HEK293T (cell line): ENCODE data around the gene ASPHD1.
"Not testable (repeated sequence)": the region's sequence is repeated elsewhere in the genome, so short reads cannot be mapped to it uniquely, and the experiment has no call there.

ENCODE experiments used
- ARNT ChIP-seq: fragments of 450-650 bp; IDR thresholded peaks from 2 replicates; pipeline ENCODE4 v1.6.1; 2017; ENCODE audit warnings: mild to moderate bottlenecking
- BHLHE40 ChIP-seq: fragments of 450-650 bp; IDR thresholded peaks from 2 replicates; pipeline ENCODE4 v1.6.1; 2016; ENCODE audit warnings: mild to moderate bottlenecking, moderate library complexity, borderline replicate concordance
- ELF4 ChIP-seq: fragments of 450-650 bp; IDR thresholded peaks from 2 replicates; pipeline ENCODE4 v1.6.1; 2017; ENCODE audit warnings: antibody characterized with exemption
- FOXA1 ChIP-seq: fragments of 450-650 bp; IDR thresholded peaks from 2 replicates; pipeline ENCODE4 v1.6.1; 2016; ENCODE audit warnings: mild to moderate bottlenecking
- FOXM1 ChIP-seq: fragments of 450-650 bp; IDR thresholded peaks from 2 replicates; pipeline ENCODE4 v1.6.1; 2017; ENCODE audit warnings: mild to moderate bottlenecking, borderline replicate concordance
- HDGF ChIP-seq: fragments of 450-650 bp; IDR thresholded peaks from 2 replicates; pipeline ENCODE4 v1.6.1; 2017; ENCODE audit warnings: antibody characterized with exemption, borderline replicate concordance
- L3MBTL2 ChIP-seq: fragments of 450-650 bp; conservative IDR thresholded peaks from 2 replicates; pipeline ENCODE4 v1.6.1; 2016; ENCODE audit warnings: mild to moderate bottlenecking
- LEF1 ChIP-seq: fragments of 450-650 bp; IDR thresholded peaks from 2 replicates; pipeline ENCODE4 v1.6.1; 2017; ENCODE audit warnings: mild to moderate bottlenecking, borderline replicate concordance
- NFRKB ChIP-seq: fragments of 450-650 bp; IDR thresholded peaks from 2 replicates; pipeline ENCODE4 v1.6.1; 2016; ENCODE audit warnings: mild to moderate bottlenecking, moderate library complexity
- PKNOX1 ChIP-seq: fragments of 450-650 bp; IDR thresholded peaks from 2 replicates; pipeline ENCODE4 v1.6.1; 2016
- SP1 ChIP-seq: fragments of 450-650 bp; IDR thresholded peaks from 2 replicates; pipeline ENCODE4 v1.6.1; 2017
- SUZ12 ChIP-seq: fragments of 450-650 bp; IDR thresholded peaks from 2 replicates; pipeline ENCODE4 v1.6.1; 2016; ENCODE audit warnings: mild to moderate bottlenecking
- TARDBP ChIP-seq: fragments of 450-650 bp; IDR thresholded peaks from 2 replicates; pipeline ENCODE4 v1.6.1; 2016

- TF ChIP-seq SP1, BHLHE40, ARNT, FOXM1, HDGF, LEF1, TARDBP, NFRKB, FOXA1, ELF4, SUZ12, L3MBTL2, PKNOX1: not testable (repeated sequence)
These were observed 10.9 kb upstream of the ASPHD1 start for GRCh38 chr16:29889372-29889771.
